HL-60 (cell line): ENCODE measurements around the gene ISG15.
A peak's percentile ranks its signal among the peaks of the same experiment; 100 is the strongest.
"Not testable (repeated sequence)": the region's sequence is repeated elsewhere in the genome, so short reads cannot be mapped to it uniquely, and the experiment has no call there.

ENCODE experiments used
- DNase-seq, 2 experiments: peaks; one replicate each; pipeline ENCODE4 v3.0.0-alpha.2; 2010 to 2020; ENCODE audit warnings: low read depth in 1 of 2, low spot score in 1 of 2
- H3K27ac ChIP-seq: fragments of 250-450 bp; sonication (Bioruptor Pico); replicated peaks from 2 replicates; pipeline ENCODE4 v1.5.1; 2020; ENCODE audit warnings: mild to moderate bottlenecking, moderate library complexity
- H3K27me3 ChIP-seq: fragments of 250-450 bp; sonication (Bioruptor Pico); 2 replicates; pipeline ENCODE4 v1.5.1; 2021; ENCODE audit warnings: mild to moderate bottlenecking, moderate library complexity; ENCODE audit not compliant: insufficient read depth, poor library complexity, severe bottlenecking
- H3K4me3 ChIP-seq: replicated peaks from 2 replicates; pipeline ENCODE4 v1.5.1; 2011; ENCODE audit warnings: mild to moderate bottlenecking, control low read depth, low read length; ENCODE audit not compliant: insufficient read depth
- CTCF ChIP-seq: IDR thresholded peaks from one replicate; pipeline ENCODE4 v1.5.1; 2011; ENCODE audit warnings: low read length, control low read depth, inconsistent platforms; ENCODE audit not compliant: insufficient read depth
- GABPA ChIP-seq: IDR thresholded peaks from 2 replicates; pipeline ENCODE4 v1.6.1; 2012; ENCODE audit warnings: low read depth
- POLR2AphosphoS5 ChIP-seq: IDR thresholded peaks from 2 replicates; pipeline ENCODE4 v1.6.1; 2012; ENCODE audit warnings: low read depth
- SPI1 ChIP-seq: IDR thresholded peaks from 2 replicates; pipeline ENCODE4 v1.6.1; 2012; ENCODE audit warnings: low read depth, mild to moderate bottlenecking, borderline replicate concordance
- TF ChIP-seq, protein P1 (sequence below): IDR thresholded peaks from 2 replicates; pipeline ENCODE4 v1.6.1; 2012; ENCODE audit warnings: low read depth; ENCODE audit not compliant: insufficient replicate concordance

The ISG15 gene

DNA sequence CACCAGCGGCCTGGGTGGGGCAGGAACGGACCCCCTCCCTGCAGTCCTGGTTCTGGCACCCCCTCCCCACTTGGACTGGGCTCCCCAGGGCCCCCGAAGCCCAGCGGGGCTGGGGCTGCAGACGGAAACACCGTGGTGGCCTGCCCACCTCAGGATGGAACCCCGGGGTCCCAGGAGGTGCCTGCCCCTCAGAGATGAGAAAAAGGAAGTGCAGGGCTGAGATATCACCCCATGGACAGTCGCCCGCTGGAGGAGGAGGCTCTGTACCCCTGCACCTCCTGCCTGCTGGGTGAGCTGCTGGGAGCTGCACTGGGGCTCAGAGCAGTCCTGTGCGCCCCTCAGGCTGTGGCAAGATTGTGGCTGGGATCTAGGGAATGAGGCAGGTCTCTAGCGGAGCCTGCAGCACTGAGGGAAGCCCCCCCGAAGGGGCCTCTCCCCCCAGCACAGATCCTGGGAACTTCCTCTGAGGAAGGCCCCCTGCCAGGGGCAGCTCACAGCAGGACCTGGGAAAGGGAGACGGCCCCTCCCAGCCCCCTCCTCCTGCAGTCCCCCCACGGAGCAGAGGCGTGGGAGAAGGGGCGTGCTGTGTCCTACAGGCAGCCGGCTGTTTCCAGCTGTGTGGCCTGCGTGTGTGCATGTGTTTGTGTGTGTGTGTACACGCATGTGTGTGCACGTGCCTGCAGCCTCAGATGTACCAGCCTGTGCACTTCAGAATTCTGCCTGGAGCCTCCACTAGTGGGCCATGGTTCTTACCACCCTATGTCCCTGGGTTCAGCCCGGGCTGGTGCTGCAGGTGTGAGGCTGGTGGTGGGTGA is 13.5 kb downstream of the ISG15 start:
- H3K27ac ChIP-seq = no peak overlapping the region
- peak; percentile 31; the same call in 1 of the 2 replicates for TF ChIP-seq SPI1
- TF ChIP-seq, protein P1, sequence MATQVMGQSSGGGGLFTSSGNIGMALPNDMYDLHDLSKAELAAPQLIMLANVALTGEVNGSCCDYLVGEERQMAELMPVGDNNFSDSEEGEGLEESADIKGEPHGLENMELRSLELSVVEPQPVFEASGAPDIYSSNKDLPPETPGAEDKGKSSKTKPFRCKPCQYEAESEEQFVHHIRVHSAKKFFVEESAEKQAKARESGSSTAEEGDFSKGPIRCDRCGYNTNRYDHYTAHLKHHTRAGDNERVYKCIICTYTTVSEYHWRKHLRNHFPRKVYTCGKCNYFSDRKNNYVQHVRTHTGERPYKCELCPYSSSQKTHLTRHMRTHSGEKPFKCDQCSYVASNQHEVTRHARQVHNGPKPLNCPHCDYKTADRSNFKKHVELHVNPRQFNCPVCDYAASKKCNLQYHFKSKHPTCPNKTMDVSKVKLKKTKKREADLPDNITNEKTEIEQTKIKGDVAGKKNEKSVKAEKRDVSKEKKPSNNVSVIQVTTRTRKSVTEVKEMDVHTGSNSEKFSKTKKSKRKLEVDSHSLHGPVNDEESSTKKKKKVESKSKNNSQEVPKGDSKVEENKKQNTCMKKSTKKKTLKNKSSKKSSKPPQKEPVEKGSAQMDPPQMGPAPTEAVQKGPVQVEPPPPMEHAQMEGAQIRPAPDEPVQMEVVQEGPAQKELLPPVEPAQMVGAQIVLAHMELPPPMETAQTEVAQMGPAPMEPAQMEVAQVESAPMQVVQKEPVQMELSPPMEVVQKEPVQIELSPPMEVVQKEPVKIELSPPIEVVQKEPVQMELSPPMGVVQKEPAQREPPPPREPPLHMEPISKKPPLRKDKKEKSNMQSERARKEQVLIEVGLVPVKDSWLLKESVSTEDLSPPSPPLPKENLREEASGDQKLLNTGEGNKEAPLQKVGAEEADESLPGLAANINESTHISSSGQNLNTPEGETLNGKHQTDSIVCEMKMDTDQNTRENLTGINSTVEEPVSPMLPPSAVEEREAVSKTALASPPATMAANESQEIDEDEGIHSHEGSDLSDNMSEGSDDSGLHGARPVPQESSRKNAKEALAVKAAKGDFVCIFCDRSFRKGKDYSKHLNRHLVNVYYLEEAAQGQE = no peak
- no peak for DNase-seq
- H3K4me3 ChIP-seq = no peak overlapping the region
- H3K27me3 ChIP-seq = peaks cover 21% of the 10 kb centered on the region

- TF ChIP-seq CTCF (no peak), POLR2AphosphoS5 (no peak), SPI1 (no peak), GABPA (no peak)
- TF ChIP-seq, protein P1 = no peak
- Histone ChIP-seq H3K27ac (no peak overlapping the region), H3K4me3 (no peak overlapping the region), H3K27me3 (peaks cover 22% of the 10 kb centered on the region)
- no peak for DNase-seq
These were observed 14.5 kb downstream of the ISG15 start for GRCh38 chr1:1027791-1028190.

- H3K27me3 ChIP-seq = peaks cover 29% of the 10 kb centered on the region
- DNase-seq, H3K4me3 ChIP-seq, H3K27ac ChIP-seq: not testable (repeated sequence)
These were observed 17.8 kb downstream of the ISG15 start for GRCh38 chr1:1030867-1031658.

GRCh38 chr1:1031659-1032235 is 18.4 kb downstream of the ISG15 start:
- TF ChIP-seq CTCF = no peak
- TF ChIP-seq, protein P1 = no peak
- TF ChIP-seq GABPA = no peak
- TF ChIP-seq SPI1 = no peak
- no peak for TF ChIP-seq POLR2AphosphoS5
- H3K27ac ChIP-seq = no peak overlapping the region
- no peak for DNase-seq
- peaks cover 27% of the 10 kb centered on the region for H3K27me3 ChIP-seq
- H3K4me3 ChIP-seq = no peak overlapping the region
